IPS-20b (cell line): ENCODE data around the gene PSMB3.

Experiments used
- H3K27ac ChIP-seq: one replicate; pipeline ENCODE4 v1.5.1; 2013; ENCODE audit warnings: low read length
- H3K27me3 ChIP-seq: 2 replicates; pipeline ENCODE4 v1.6.1; 2013; ENCODE audit warnings: mild to moderate bottlenecking, low read length, inconsistent platforms; ENCODE audit not compliant: insufficient read depth
- H3K36me3 ChIP-seq: 2 replicates; pipeline ENCODE4 v1.6.1; 2013; ENCODE audit warnings: low read depth, mild to moderate bottlenecking, inconsistent platforms, low read length, moderate library complexity; ENCODE audit not compliant: insufficient read depth
- H3K4me1 ChIP-seq: 2 replicates; pipeline ENCODE4 v1.6.1; 2013; ENCODE audit warnings: mild to moderate bottlenecking, control low read depth, inconsistent platforms, low read length, moderate library complexity; ENCODE audit not compliant: insufficient read depth
- H3K4me3 ChIP-seq: 2 replicates; pipeline ENCODE4 v1.5.1; 2013; ENCODE audit warnings: mild to moderate bottlenecking, low read length, inconsistent platforms
- H3K9ac ChIP-seq: 2 replicates; pipeline ENCODE4 v1.6.1; 2013; ENCODE audit warnings: low read depth, mild to moderate bottlenecking, inconsistent platforms, low read length, moderate library complexity
- H3K9me3 ChIP-seq: 2 replicates; pipeline ENCODE4 v1.6.1; 2013; ENCODE audit warnings: mild to moderate bottlenecking, low read depth, low read length, inconsistent platforms; ENCODE audit not compliant: insufficient read depth

Gene PSMB3

GRCh38 chr17:38752308-38753070, at the start of gene PSMB3:
TSS of gene PSMB3 (plus strand) at chr17:38752741. CDS start at chr17:38752827, 86 bp downstream.
- peak within 1 kb of the TSS; percentile 95 for H3K9ac ChIP-seq
- no peaks in the 10 kb centered on the region for H3K9me3 ChIP-seq
- peaks cover 17% of the 10 kb centered on the region; the same call in 1 of the 2 replicates for H3K27me3 ChIP-seq
- H3K4me3 ChIP-seq = peak within 1 kb of the TSS; percentile 91
- H3K27ac ChIP-seq = peak within 1 kb of the TSS; percentile 64
- 0 out of 2 replicates have a peak, but pooled peaks cover 3% of the 10 kb centered on the region for H3K4me1 ChIP-seq
- H3K36me3 ChIP-seq = peaks cover 31% of the 10 kb centered on the region

GRCh38 chr17:38702916-38703741, 49.4 kb upstream of the PSMB3 start:
- Histone ChIP-seq H3K36me3 (no peaks in the 10 kb centered on the region), H3K9ac (peak overlapping the region; percentile 22; the same call in 1 of the 2 replicates), H3K4me3 (peak overlapping the region; percentile 70), H3K27ac (no peak overlapping the region), H3K9me3 (no peaks in the 10 kb centered on the region), H3K27me3 (peaks cover 88% of the 10 kb centered on the region), H3K4me1 (peaks cover 21% of the 10 kb centered on the region; the same call in 1 of the 2 replicates)

GRCh38 chr17:38703742-38704605, 48.6 kb upstream of the PSMB3 start:
- no peaks in the 10 kb centered on the region for H3K9me3 ChIP-seq
- H3K4me1 ChIP-seq = peaks cover 21% of the 10 kb centered on the region; the same call in 1 of the 2 replicates
- H3K27ac ChIP-seq = no peak overlapping the region
- peaks cover 86% of the 10 kb centered on the region for H3K27me3 ChIP-seq
- no peaks in the 10 kb centered on the region for H3K36me3 ChIP-seq
- H3K9ac ChIP-seq = peak overlapping the region; percentile 67; the same call in 1 of the 2 replicates
- peak overlapping the region; percentile 70 for H3K4me3 ChIP-seq

GRCh38 chr17:38704606-38705522, 47.7 kb upstream of the PSMB3 start, which contains the start of gene MLLT6:
TSS of gene MLLT6 (plus strand) at chr17:38705273. CDS start at chr17:38705633, 360 bp downstream.
- H3K9me3 ChIP-seq = no peaks in the 10 kb centered on the region
- H3K9ac ChIP-seq = peak within 1 kb of the TSS; percentile 67; the same call in 1 of the 2 replicates
- H3K27me3 ChIP-seq = peaks cover 77% of the 10 kb centered on the region

GRCh38 chr17:38705523-38705802, 47.1 kb upstream of the PSMB3 start:
- peaks cover 21% of the 10 kb centered on the region; the same call in 1 of the 2 replicates for H3K4me1 ChIP-seq
- no peaks in the 10 kb centered on the region for H3K9me3 ChIP-seq
- no peak overlapping the region; the same call in 1 of the 2 replicates for H3K9ac ChIP-seq
- no peaks in the 10 kb centered on the region for H3K36me3 ChIP-seq
- H3K27ac ChIP-seq = no peak overlapping the region
- H3K27me3 ChIP-seq = peaks cover 71% of the 10 kb centered on the region
- H3K4me3 ChIP-seq = peak overlapping the region; percentile 83; the same call in 1 of the 2 replicates

More at GRCh38 chr17:38704606-38705522, 47.7 kb upstream of the PSMB3 start, which contains the start of gene MLLT6:
- Histone ChIP-seq H3K4me1 (peaks cover 21% of the 10 kb centered on the region; the same call in 1 of the 2 replicates), H3K36me3 (no peaks in the 10 kb centered on the region), H3K4me3 (peak within 1 kb of the TSS; percentile 83), H3K27ac (no peak within 1 kb of the TSS)

GRCh38 chr17:38705803-38706504, 46.6 kb upstream of the PSMB3 start:
- H3K4me1 ChIP-seq = peaks cover 21% of the 10 kb centered on the region; the same call in 1 of the 2 replicates
- H3K36me3 ChIP-seq = no peaks in the 10 kb centered on the region
- peaks cover 66% of the 10 kb centered on the region for H3K27me3 ChIP-seq
- peak overlapping the region; percentile 83 for H3K4me3 ChIP-seq
- peak overlapping the region; percentile 63; the same call in 1 of the 2 replicates for H3K9ac ChIP-seq
- no peak overlapping the region for H3K27ac ChIP-seq
- H3K9me3 ChIP-seq = no peaks in the 10 kb centered on the region

- H3K4me1 ChIP-seq = peaks cover 21% of the 10 kb centered on the region; the same call in 1 of the 2 replicates
- H3K27me3 ChIP-seq = peaks cover 59% of the 10 kb centered on the region
- no peaks in the 10 kb centered on the region for H3K9me3 ChIP-seq
- H3K27ac ChIP-seq = no peak overlapping the region
- no peaks in the 10 kb centered on the region for H3K36me3 ChIP-seq
- peak overlapping the region; percentile 83 for H3K4me3 ChIP-seq
- H3K9ac ChIP-seq = peak overlapping the region; percentile 63; the same call in 1 of the 2 replicates
Measured at GRCh38 chr17:38706505-38707216, 45.9 kb upstream of the PSMB3 start.

- no peaks in the 10 kb centered on the region for H3K36me3 ChIP-seq
- peaks cover 48% of the 10 kb centered on the region for H3K27me3 ChIP-seq
- H3K4me3 ChIP-seq = no peak overlapping the region
- no peaks in the 10 kb centered on the region for H3K9me3 ChIP-seq
- no peak overlapping the region for H3K9ac ChIP-seq
- peaks cover 19% of the 10 kb centered on the region; the same call in 1 of the 2 replicates for H3K4me1 ChIP-seq
- H3K27ac ChIP-seq = no peak overlapping the region
Measured at GRCh38 chr17:38707678-38708351, 44.7 kb upstream of the PSMB3 start.

GRCh38 chr17:38709104-38709820, 43.3 kb upstream of the PSMB3 start:
- no peak overlapping the region for H3K9ac ChIP-seq
- H3K27ac ChIP-seq = no peak overlapping the region
- H3K36me3 ChIP-seq = peaks cover 6% of the 10 kb centered on the region
- H3K9me3 ChIP-seq = no peaks in the 10 kb centered on the region
- H3K4me1 ChIP-seq = peaks cover 14% of the 10 kb centered on the region; the same call in 1 of the 2 replicates
- no peak overlapping the region for H3K4me3 ChIP-seq
- peaks cover 33% of the 10 kb centered on the region for H3K27me3 ChIP-seq
